Caco-2 (cell line): ENCODE measurements around the gene BORCS6. TPM values are rescaled to one million over a fixed set of nuclear protein-coding genes. Genes with fewer than 3 reads are reported as not detected.

Experiments used
- BruUV-seq: library from RNA; stranded (reverse); fragments of 400-500 nt; replicated peaks from 2 replicates; lab custom pipeline; 2021; lab: Mats Ljungman, UMichigan
- CTCF ChIA-PET: fragments of 300-600 bp; sonication (Branson Sonifier 250); formaldehyde crosslinking; loops from one replicate; lab custom pipeline; 2022; ENCODE audit warnings: antibody characterized with exemption; lab: Charles Lee
- POLR2A ChIA-PET: fragments of 300-600 bp; sonication (Branson Sonifier 250); formaldehyde crosslinking; loops from one replicate; lab custom pipeline; 2022; ENCODE audit warnings: antibody characterized with exemption; lab: Charles Lee
- DNase-seq, 2 experiments: peaks; one replicate each; pipeline versions ENCODE4 v3.0.0 to v3.0.0-alpha.2; 2020 to 2022
- H3K27me3 ChIP-seq: replicated peaks from 2 replicates; pipeline ENCODE4 v1.6.0; 2011; ENCODE audit warnings: low read length; ENCODE audit not compliant: control insufficient read depth, insufficient read depth
- H3K36me3 ChIP-seq: 2 replicates; pipeline ENCODE4 v1.5.1; 2011; ENCODE audit warnings: low read length; ENCODE audit not compliant: control insufficient read depth, insufficient read depth
- H3K4me1 ChIP-seq: fragments of 250-450 bp; sonication (Bioruptor Pico); 2 replicates; pipeline ENCODE4 v1.5.1; 2020; ENCODE audit warnings: mild to moderate bottlenecking
- H3K4me3 ChIP-seq: 2 replicates; pipeline ENCODE4 v1.5.1; 2011; ENCODE audit warnings: low read depth, mild to moderate bottlenecking, control low read depth, low read length
- H3K9me3 ChIP-seq: fragments of 250-450 bp; sonication (Bioruptor Pico); 2 replicates; pipeline ENCODE4 v1.5.1; 2020; ENCODE audit warnings: mild to moderate bottlenecking, moderate library complexity
- H3K27ac Mint-ChIP-seq: one replicate; pipeline ENCODE4 v1.8.0; 2022; ENCODE audit warnings: mixed read lengths; ENCODE audit not compliant: unreplicated experiment
- H3K27me3 Mint-ChIP-seq: one replicate; pipeline ENCODE4 v1.8.0; 2022; ENCODE audit warnings: mixed read lengths; ENCODE audit not compliant: insufficient read depth, unreplicated experiment
- H3K36me3 Mint-ChIP-seq: one replicate; pipeline ENCODE4 v1.8.0; 2022; ENCODE audit warnings: mild to moderate bottlenecking, mixed read lengths; ENCODE audit not compliant: insufficient read depth, unreplicated experiment
- H3K4me1 Mint-ChIP-seq: one replicate; pipeline ENCODE4 v1.8.0; 2022; ENCODE audit warnings: low read depth, mixed read lengths; ENCODE audit not compliant: unreplicated experiment
- H3K4me3 Mint-ChIP-seq: one replicate; pipeline ENCODE4 v1.8.0; 2022; ENCODE audit warnings: mild to moderate bottlenecking, moderate library complexity, mixed read lengths; ENCODE audit not compliant: unreplicated experiment
- H3K9me3 Mint-ChIP-seq: one replicate; pipeline ENCODE4 v1.8.0; 2022; ENCODE audit warnings: mixed read lengths; ENCODE audit not compliant: unreplicated experiment
- CTCF ChIP-seq, 2 experiments: fragments of 200-600 bp in 1 of 2; IDR thresholded peaks; 1 replicate in 1 of 2; 2 replicates in 1 of 2; pipeline versions ENCODE4 v1.5.1 to v1.8.0; 2011 to 2022; ENCODE audit warnings: antibody characterized with exemption in 1 of 2, control low read depth in 1 of 2, inconsistent platforms in 1 of 2, low read depth in 1 of 2, low read length in 1 of 2, mild to moderate bottlenecking in 1 of 2, moderate library complexity in 1 of 2; ENCODE audit not compliant: insufficient read depth in 1 of 2, severe bottlenecking in 1 of 2, unreplicated experiment in 1 of 2
- intact Hi-C: fragments of 100-400 bp; cut with micrococcal nuclease; formaldehyde crosslinking; loops from one replicate; pipeline ENCODE4 v1.10.0; 2022; ENCODE audit not compliant: unreplicated experiment
- total RNA-seq: library from RNA; stranded (reverse); gene quantifications from 2 replicates; pipeline ENCODE4 v1.2.3, GENCODE V29; 2022

BORCS6 gene
- total RNA-seq, 1 experiment from 2014 or later, result 4.7 TPM

GRCh38 chr17:8227238-8227581, 37.2 kb upstream of the BORCS6 start:
- TF ChIP-seq CTCF (IDR thresholded peaks at IDR 0.05; ENCODE audit: insufficient read depth in 1 of 2, low read depth in 1 of 2, low read length in 1 of 2, severe bottlenecking in 1 of 2, unreplicated experiment in 1 of 2), result no peak
- H3K36me3 Mint-ChIP-seq, result peaks cover 35% of the 10 kb centered on the region
- no peaks in the 10 kb centered on the region for H3K4me1 ChIP-seq
- DNase-seq, result no peak
- no peaks in the 10 kb centered on the region for H3K9me3 ChIP-seq
- no peaks in the 10 kb centered on the region for H3K27me3 ChIP-seq
- no peaks in the 10 kb centered on the region for H3K36me3 ChIP-seq
- H3K9me3 Mint-ChIP-seq, result no peaks in the 10 kb centered on the region
- POLR2A ChIA-PET, result no interaction called here
- H3K27ac Mint-ChIP-seq, result peak overlapping the region; percentile 53
- intact Hi-C loops, result no loop called here
- CTCF ChIA-PET, result no interaction called here
- H3K4me3 Mint-ChIP-seq, result peak overlapping the region; percentile 50
- no TSS peak for BruUV-seq
- H3K4me1 Mint-ChIP-seq, result peaks cover 9% of the 10 kb centered on the region
- H3K4me3 ChIP-seq, result no peak overlapping the region; the same call in 1 of the 2 replicates
- no peaks in the 10 kb centered on the region for H3K27me3 Mint-ChIP-seq

- no peak for TF ChIP-seq CTCF (IDR thresholded peaks at IDR 0.05; ENCODE audit: insufficient read depth in 1 of 2, low read depth in 1 of 2, low read length in 1 of 2, severe bottlenecking in 1 of 2, unreplicated experiment in 1 of 2)
- Mint-ChIP-seq H3K4me1 (peaks cover 12% of the 10 kb centered on the region), H3K27me3 (no peaks in the 10 kb centered on the region), H3K27ac (peak overlapping the region; percentile 53), H3K4me3 (peak overlapping the region; percentile 50), H3K36me3 (peaks cover 40% of the 10 kb centered on the region), H3K9me3 (no peaks in the 10 kb centered on the region)
- no peaks in the 10 kb centered on the region for H3K9me3 ChIP-seq
- no TSS peak for BruUV-seq
- CTCF ChIA-PET, result no interaction called here
- H3K4me1 ChIP-seq, result no peaks in the 10 kb centered on the region
- DNase-seq, result peak; percentile 77 to 78
- H3K27me3 ChIP-seq, result no peaks in the 10 kb centered on the region
- POLR2A ChIA-PET, result no interaction called here
- peak overlapping the region; percentile 26 for H3K4me3 ChIP-seq
- intact Hi-C loops, result no loop called here
- H3K36me3 ChIP-seq, result no peaks in the 10 kb centered on the region
These were observed 36.7 kb upstream of the BORCS6 start for GRCh38 chr17:8226536-8227237.

DNA sequence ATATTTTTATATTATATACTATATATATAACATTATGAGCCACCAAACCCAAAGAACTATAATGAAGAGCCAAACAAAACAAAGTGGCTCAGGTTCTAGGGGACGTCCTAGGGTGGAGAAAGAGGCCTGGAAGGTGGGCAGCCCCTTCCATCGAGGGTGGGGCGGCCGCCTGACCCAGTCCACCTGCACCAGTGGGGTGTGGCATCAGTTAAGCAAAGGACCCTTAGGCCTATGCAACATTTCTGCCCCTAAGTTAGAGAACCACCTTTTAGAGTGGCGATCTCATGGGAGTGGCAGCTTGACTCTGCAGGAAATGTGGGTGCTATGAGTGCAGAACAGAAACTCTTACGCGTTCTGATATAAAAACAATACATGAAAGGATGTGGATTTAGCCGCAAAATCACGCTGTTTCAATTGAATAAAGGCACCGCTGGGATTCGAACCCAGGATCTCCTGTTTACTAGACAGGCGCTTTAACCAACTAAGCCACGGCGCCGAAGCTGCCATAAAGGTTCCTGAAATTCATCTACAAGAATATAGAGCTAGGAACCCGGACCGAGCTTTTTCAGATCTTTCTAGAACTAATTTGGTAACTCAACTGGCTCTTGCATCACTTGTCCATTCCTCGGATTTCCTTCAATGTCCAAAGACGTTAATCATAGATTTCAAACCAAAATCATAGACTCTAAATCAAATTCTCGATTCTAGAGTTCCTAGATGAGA, 36.0 kb upstream of the BORCS6 start:
- ChIA-PET CTCF (no interaction called here), POLR2A (no interaction called here)
- peak overlapping the region; percentile 50 for H3K4me3 Mint-ChIP-seq
- Histone ChIP-seq H3K4me3 (peak overlapping the region; percentile 26; the same call in 1 of the 2 replicates), H3K27me3 (no peaks in the 10 kb centered on the region), H3K4me1 (no peaks in the 10 kb centered on the region), H3K36me3 (no peaks in the 10 kb centered on the region), H3K9me3 (no peaks in the 10 kb centered on the region)
- DNase-seq, result peak; percentile 62 to 70
- no peaks in the 10 kb centered on the region for H3K9me3 Mint-ChIP-seq
- H3K4me1 Mint-ChIP-seq, result peaks cover 16% of the 10 kb centered on the region
- intact Hi-C loops, result no loop called here
- peak overlapping the region; percentile 53 for H3K27ac Mint-ChIP-seq
- TF ChIP-seq CTCF (IDR thresholded peaks at IDR 0.05; ENCODE audit: insufficient read depth in 1 of 2, low read depth in 1 of 2, low read length in 1 of 2, severe bottlenecking in 1 of 2, unreplicated experiment in 1 of 2), result no peak
- H3K36me3 Mint-ChIP-seq, result peaks cover 47% of the 10 kb centered on the region
- peaks cover 2% of the 10 kb centered on the region for H3K27me3 Mint-ChIP-seq
- no TSS peak for BruUV-seq
